Mucosa of rectum (tissue), 2 donors: ENCODE data around the gene C7.

ENCODE experiments used
- H3K27ac ChIP-seq, 2 donors: one replicate each; pipeline ENCODE4 v1.7.0; 2013; ENCODE audit warnings: inconsistent platforms in 2 of 2, low read depth in 2 of 2, low read length in 2 of 2
- H3K27me3 ChIP-seq, 2 donors: one replicate each; pipeline ENCODE4 v1.7.0; 2013; ENCODE audit warnings: low read length in 2 of 2; ENCODE audit not compliant: control insufficient read depth in 2 of 2, insufficient read depth in 2 of 2
- H3K36me3 ChIP-seq, 2 donors: one replicate each; pipeline ENCODE4 v1.7.0; 2013; ENCODE audit warnings: low read length in 2 of 2; ENCODE audit not compliant: control insufficient read depth in 2 of 2, insufficient read depth in 2 of 2
- H3K4me1 ChIP-seq, 2 donors: one replicate each; pipeline ENCODE4 v1.7.0; 2013; ENCODE audit warnings: low read length in 2 of 2, mild to moderate bottlenecking in 1 of 2; ENCODE audit not compliant: control insufficient read depth in 2 of 2, insufficient read depth in 2 of 2
- H3K4me3 ChIP-seq, 2 donors: one replicate each; pipeline ENCODE4 v1.7.0; 2013; ENCODE audit warnings: low read length in 2 of 2
- H3K9ac ChIP-seq, 2 donors: one replicate each; pipeline ENCODE4 v1.7.0; 2013; ENCODE audit warnings: low read length in 2 of 2, low read depth in 1 of 2, mild to moderate bottlenecking in 1 of 2
- H3K9me3 ChIP-seq, 2 donors: one replicate each; pipeline ENCODE4 v1.7.0; 2013; ENCODE audit warnings: low read length in 2 of 2; ENCODE audit not compliant: control insufficient read depth in 2 of 2
- donor health status: healthy.
- donor health status: Normal muscosa, but diverticular disease.

The C7 gene

DNA sequence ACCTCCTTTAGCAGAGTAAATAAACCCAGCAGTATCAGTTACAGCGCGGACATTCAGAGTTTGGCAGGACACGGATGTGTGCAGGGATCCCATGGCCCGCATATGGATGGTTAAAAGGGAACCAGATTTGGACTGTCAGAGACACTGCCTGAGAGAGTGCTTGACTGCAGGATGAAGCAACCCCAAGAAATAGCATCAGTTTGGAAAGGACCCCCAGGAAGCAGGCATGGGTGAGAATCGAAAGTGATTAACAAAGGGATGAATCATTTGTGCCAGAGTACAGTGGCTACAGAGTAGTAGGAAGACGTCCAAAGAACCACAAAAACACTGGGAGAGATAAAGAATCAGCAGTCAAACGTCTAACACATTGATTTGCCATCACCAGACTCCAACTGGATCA, 5.5 kb downstream of the C7 start:
- no peak overlapping the region for H3K27ac ChIP-seq
- H3K36me3 ChIP-seq, result no peaks in the 10 kb centered on the region
- no peaks in the 10 kb centered on the region for H3K27me3 ChIP-seq
- no peaks in the 10 kb centered on the region for H3K9me3 ChIP-seq
- H3K4me1 ChIP-seq, result no peaks in the 10 kb centered on the region
- H3K9ac ChIP-seq, result no peak overlapping the region
- no peak overlapping the region for H3K4me3 ChIP-seq

DNA sequence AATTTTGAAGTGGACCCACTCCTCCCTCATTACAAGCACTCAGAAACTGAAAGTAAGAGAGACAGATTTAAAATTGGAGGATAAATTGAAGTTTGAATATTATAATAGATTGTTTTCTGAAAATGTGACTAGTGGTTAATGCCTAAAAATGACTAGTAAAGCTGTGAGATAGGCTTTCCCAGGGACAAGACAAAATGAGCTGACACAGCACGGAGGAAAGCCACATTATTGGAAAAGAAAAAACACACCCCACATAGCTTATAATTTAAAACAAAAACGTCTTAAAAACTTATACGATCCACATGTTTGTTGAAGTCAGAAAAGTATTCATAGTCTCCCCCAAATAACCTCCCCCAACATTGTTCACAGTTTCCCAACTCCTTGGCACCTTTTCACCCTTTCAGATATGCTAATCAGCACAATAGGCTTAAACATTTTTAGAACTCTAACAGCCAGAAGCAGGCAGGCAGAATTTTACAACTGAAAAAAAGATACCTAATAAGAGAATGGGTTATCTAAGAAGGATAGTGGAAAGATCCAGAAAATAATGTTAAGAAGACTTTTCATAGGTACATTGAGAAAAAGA, 6.1 kb downstream of the C7 start:
- H3K4me1 ChIP-seq, result no peaks in the 10 kb centered on the region
- H3K9me3 ChIP-seq, result no peaks in the 10 kb centered on the region
- H3K27ac ChIP-seq, result no peak overlapping the region
- no peak overlapping the region for H3K4me3 ChIP-seq
- no peak overlapping the region for H3K9ac ChIP-seq
- no peaks in the 10 kb centered on the region for H3K36me3 ChIP-seq
- H3K27me3 ChIP-seq, result no peaks in the 10 kb centered on the region

DNA sequence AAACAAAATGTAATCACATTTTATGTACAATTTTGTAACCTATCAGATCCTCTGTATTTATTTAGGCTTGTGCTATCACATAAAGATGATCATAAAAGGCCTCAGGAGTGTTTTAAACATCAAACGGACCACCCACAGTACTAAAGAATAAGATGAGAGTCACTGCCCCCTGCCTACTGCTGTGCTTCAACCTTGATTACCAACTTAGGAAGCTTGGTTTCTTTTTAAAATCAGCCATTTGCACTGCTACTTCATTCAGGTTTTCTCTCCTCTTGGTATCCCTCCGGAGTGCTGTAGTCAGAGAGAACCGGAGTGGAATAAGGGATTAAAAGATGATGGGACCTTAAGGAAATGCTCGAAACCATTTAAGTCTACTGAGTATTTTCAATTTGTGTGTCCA, 6.9 kb downstream of the C7 start:
- Histone ChIP-seq H3K27ac (no peak overlapping the region), H3K4me3 (no peak overlapping the region), H3K9me3 (no peaks in the 10 kb centered on the region), H3K36me3 (no peaks in the 10 kb centered on the region), H3K4me1 (no peaks in the 10 kb centered on the region), H3K27me3 (no peaks in the 10 kb centered on the region), H3K9ac (no peak overlapping the region)

DNA sequence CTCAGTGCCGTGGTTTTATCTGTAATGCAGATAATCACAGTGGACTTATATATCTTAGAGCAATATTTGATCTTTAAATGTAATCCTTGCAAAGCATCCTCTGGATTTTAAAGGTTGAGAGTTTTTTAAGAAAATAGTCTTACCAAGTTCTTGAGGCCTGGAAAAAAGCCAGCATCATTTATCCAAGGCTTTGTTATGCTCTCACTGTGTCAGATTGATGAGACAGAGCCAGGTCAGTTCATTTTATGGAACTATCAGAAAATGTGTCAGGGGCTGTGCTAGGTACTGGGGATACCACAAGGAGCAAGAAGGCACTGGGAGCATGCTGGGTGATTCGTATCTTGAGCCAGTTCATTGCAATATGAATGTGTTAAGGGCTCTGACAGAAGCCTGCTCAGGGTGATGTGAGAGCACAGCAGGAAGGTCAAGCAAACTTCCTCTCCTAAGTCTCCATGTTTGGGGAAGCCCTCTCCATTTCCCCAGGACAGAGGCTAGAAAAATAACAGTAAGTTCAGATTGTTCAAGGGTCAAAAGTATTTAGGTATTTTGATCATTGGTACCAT, 19.7 kb downstream of the C7 start:
- no peaks in the 10 kb centered on the region for H3K4me1 ChIP-seq
- no peaks in the 10 kb centered on the region for H3K36me3 ChIP-seq
- no peaks in the 10 kb centered on the region for H3K27me3 ChIP-seq
- no peak overlapping the region for H3K9ac ChIP-seq
- H3K27ac ChIP-seq, result no peak overlapping the region
- peaks cover 9 to 11% of the 10 kb centered on the region in 2 donors for H3K9me3 ChIP-seq
- H3K4me3 ChIP-seq, result no peak overlapping the region

DNA sequence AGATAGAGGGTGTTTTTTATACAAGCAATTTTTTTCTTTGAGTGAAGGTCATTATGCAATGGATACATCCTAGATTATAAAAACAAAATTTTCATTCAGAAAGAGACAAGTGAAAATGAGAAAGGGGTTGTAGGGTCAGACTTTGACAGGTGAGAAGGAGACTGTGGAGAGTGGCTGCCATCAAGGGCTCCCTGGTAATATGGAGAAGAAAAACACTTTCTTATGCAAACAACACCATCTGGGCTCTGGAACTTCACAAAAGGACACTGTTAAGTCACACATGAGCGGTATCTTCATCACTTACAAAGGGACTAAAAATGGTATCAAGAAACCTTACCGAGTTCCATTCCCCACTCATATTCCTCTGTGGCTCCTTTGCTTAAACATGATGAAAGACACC, 23.5 kb downstream of the C7 start:
- H3K36me3 ChIP-seq, result no peaks in the 10 kb centered on the region
- H3K4me1 ChIP-seq, result no peaks in the 10 kb centered on the region
- no peak overlapping the region for H3K27ac ChIP-seq
- H3K9me3 ChIP-seq, result no peaks in the 10 kb centered on the region
- no peaks in the 10 kb centered on the region for H3K27me3 ChIP-seq
- no peak overlapping the region for H3K9ac ChIP-seq
- H3K4me3 ChIP-seq, result no peak overlapping the region

DNA sequence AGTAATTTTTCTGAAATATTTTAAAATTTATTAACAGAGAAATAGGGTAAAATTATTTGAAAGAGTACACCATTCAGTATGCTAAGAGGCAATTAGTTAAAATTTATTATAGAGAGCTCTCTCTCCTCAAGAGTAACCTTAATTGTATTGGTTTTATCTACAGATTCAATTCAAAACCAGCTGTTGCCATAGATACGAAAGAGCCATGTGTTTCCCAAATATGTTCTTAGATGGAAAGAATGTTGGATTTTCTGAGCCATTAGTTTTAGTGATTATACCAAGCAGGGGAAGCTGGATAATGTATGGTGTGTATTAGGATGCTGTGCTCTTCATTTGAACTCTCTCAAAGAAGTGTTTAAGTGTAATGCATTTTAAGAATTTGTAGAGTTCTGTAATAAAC, 27.8 kb downstream of the C7 start:
- Histone ChIP-seq H3K9me3 (no peaks in the 10 kb centered on the region), H3K4me3 (no peak overlapping the region), H3K4me1 (no peaks in the 10 kb centered on the region), H3K27me3 (no peaks in the 10 kb centered on the region), H3K36me3 (no peaks in the 10 kb centered on the region), H3K27ac (no peak overlapping the region), H3K9ac (no peak overlapping the region)

DNA sequence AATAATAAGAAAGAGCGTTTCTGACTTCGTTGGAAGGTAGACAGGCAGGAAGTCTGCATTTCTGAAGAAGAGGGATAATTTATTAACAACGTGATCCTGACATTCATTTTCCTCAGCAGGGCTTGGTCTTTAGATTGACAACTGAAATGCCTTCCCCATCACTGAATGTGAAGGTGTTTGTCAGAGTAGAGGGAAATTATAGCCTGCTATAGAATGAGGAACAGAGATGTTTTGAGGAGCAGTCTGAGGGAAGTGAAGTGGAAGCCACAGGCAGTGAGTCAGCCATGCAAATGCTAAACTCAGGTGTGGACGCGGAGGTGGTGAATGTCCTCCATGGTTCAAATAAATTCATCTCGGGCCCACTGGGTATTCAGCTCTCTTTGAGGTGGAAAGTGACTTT, 30.5 kb downstream of the C7 start:
- Histone ChIP-seq H3K36me3 (no peaks in the 10 kb centered on the region), H3K9ac (no peak overlapping the region), H3K4me1 (no peaks in the 10 kb centered on the region), H3K4me3 (no peak overlapping the region), H3K27ac (no peak overlapping the region), H3K9me3 (no peaks in the 10 kb centered on the region), H3K27me3 (no peaks in the 10 kb centered on the region)

DNA sequence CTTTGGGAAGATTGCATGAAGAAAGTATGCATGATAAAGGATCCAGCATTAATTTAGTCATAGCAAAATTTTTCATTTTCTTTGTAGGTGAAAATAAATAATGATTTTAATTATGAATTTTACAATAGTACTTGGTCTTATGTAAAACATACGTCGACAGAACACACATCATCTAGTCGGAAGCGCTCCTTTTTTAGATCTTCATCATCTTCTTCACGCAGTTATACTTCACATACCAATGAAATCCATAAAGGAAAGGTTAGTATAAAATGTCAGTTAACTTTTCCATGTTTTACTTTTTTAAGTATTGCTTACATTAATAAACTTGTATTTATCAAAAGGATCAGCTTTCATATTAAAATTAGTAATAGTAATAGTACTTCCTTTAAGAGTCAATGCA, 35.8 kb downstream of the C7 start:
- Histone ChIP-seq H3K9me3 (no peaks in the 10 kb centered on the region), H3K9ac (no peak overlapping the region), H3K27ac (no peak overlapping the region), H3K27me3 (no peaks in the 10 kb centered on the region), H3K36me3 (no peaks in the 10 kb centered on the region), H3K4me1 (no peaks in the 10 kb centered on the region), H3K4me3 (no peak overlapping the region)

DNA sequence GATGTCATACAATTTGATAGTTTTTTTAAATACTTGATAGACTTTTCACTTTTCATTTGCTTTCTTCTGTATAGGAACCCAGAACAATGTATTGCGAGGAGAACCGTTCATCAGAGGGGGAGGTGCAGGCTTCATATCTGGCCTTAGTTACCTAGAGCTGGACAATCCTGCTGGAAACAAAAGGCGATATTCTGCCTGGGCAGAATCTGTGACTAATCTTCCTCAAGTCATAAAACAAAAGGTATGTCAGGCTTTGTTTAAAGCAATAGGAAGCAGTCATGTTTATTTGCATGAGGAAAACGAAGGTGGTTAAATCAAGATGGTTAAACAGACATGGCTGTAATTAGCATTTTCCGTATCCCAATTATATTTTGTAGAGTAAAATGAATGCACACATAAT, 46.0 kb downstream of the C7 start:
- Histone ChIP-seq H3K9me3 (no peaks in the 10 kb centered on the region), H3K36me3 (no peaks in the 10 kb centered on the region), H3K4me3 (no peak overlapping the region), H3K27me3 (no peaks in the 10 kb centered on the region), H3K9ac (no peak overlapping the region), H3K4me1 (no peaks in the 10 kb centered on the region), H3K27ac (no peak overlapping the region)

DNA sequence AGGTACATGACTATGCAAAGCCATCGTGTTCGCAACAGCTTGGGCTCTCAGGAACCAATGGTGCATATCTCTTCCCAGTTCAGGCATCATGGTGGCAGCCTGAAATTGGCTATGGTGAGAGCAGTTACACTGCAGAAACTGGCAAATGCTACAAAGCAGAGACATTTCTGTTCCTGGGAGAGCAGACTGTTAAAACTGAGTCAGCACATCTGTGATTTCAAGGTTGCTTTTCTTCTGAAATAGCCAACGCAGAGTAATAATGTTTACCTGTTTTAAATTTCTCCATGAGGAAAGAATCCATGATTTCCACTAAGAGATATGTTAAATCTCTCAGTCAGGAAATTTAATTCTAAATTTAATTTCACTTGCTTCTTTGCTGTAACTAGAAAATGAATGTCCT, 47.8 kb downstream of the C7 start:
- Histone ChIP-seq H3K36me3 (no peaks in the 10 kb centered on the region), H3K4me3 (no peak overlapping the region)

DNA sequence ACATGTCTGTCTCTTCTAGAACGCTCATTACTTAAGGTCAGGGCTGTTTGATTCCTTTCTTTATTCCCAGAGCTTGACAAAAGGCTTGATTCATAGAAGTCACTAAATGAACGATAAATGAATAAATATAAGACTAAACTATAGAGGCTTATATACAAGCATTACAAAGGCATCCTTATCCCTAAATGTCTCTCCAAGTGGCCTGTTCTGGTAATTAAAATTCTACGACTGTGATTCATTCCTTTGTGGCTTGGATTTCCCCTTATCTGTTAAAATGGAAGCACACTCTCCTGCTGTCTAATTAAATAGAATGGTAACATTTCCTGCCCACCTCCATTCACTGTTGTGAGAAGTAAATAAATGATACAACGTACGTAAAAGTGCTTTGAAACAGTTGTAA, 49.5 kb downstream of the C7 start:
- Histone ChIP-seq H3K36me3 (no peaks in the 10 kb centered on the region), H3K4me1 (no peaks in the 10 kb centered on the region), H3K4me3 (no peak overlapping the region), H3K27ac (no peak overlapping the region), H3K9me3 (no peaks in the 10 kb centered on the region), H3K27me3 (no peaks in the 10 kb centered on the region), H3K9ac (no peak overlapping the region)

More for the DNA sequence above, 47.8 kb downstream of the C7 start:
- Histone ChIP-seq H3K9ac (no peak overlapping the region), H3K9me3 (no peaks in the 10 kb centered on the region), H3K27me3 (no peaks in the 10 kb centered on the region), H3K4me1 (no peaks in the 10 kb centered on the region), H3K27ac (no peak overlapping the region)
